Measurements from ENCODE around the gene CADM1. TPM values are rescaled to one million over a fixed set of nuclear protein-coding genes. Genes with fewer than 3 reads are reported as not detected.

Gene CADM1
- total RNA-seq, 4 donors from 2014 or later: 1.2 to 2.5 (median 2.2) TPM

- H3K4me1 ChIP-seq: peaks cover 4 to 14% of the 10 kb centered on the region in 2 donors
- H3K4me3 ChIP-seq: no peak overlapping the region
- no peak for ATAC-seq
- no peaks in the 10 kb centered on the region for H3K9me3 ChIP-seq
- in situ Hi-C loops (cut with MboI; ENCODE audit: low sequenced_read_pairs in 4 of 4) (no loop called here), intact Hi-C loops (cut with DNase I; ENCODE audit: low total_unique reads) (no loop called here)
- H3K27ac ChIP-seq: no peak overlapping the region
- no peaks in the 10 kb centered on the region for H3K36me3 ChIP-seq
- no peak for TF ChIP-seq POLR2A (IDR thresholded peaks at IDR 0.05)
- TF ChIP-seq, protein P1, sequence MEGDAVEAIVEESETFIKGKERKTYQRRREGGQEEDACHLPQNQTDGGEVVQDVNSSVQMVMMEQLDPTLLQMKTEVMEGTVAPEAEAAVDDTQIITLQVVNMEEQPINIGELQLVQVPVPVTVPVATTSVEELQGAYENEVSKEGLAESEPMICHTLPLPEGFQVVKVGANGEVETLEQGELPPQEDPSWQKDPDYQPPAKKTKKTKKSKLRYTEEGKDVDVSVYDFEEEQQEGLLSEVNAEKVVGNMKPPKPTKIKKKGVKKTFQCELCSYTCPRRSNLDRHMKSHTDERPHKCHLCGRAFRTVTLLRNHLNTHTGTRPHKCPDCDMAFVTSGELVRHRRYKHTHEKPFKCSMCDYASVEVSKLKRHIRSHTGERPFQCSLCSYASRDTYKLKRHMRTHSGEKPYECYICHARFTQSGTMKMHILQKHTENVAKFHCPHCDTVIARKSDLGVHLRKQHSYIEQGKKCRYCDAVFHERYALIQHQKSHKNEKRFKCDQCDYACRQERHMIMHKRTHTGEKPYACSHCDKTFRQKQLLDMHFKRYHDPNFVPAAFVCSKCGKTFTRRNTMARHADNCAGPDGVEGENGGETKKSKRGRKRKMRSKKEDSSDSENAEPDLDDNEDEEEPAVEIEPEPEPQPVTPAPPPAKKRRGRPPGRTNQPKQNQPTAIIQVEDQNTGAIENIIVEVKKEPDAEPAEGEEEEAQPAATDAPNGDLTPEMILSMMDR (IDR thresholded peaks at IDR 0.05 in 4 of 5, conservative IDR thresholded peaks at IDR 0.05 in 1 of 5): no peak
- DNase-seq: no peak
- H3K27me3 ChIP-seq: no peaks in the 10 kb centered on the region
Measured at GRCh38 chr11:115453693-115454490, 50.3 kb downstream of the CADM1 start.

DNA sequence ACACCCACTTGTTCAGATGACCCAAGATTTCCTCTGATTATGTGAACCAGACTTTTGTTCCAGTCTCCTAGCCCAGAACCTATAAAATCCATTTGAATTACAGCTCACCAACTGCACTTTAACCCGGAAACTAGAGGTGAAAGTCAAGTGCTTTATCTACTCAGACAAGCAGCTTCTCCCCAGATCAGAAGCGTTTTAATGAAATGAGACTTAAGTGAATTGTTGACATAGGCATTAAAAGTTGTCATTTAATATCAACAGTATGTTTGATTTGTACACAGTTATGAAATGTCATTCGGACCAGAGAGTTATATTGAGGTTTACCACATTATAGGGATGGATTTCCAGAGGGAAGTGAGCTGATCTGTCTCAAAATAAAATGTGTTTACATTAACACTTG lies 52.0 kb downstream of the CADM1 start:
- TF ChIP-seq, protein P1 (IDR thresholded peaks at IDR 0.05 in 4 of 5, conservative IDR thresholded peaks at IDR 0.05 in 1 of 5): no peak
- TF ChIP-seq POLR2A (IDR thresholded peaks at IDR 0.05): no peak
- Histone ChIP-seq H3K9me3 (no peaks in the 10 kb centered on the region), H3K36me3 (no peaks in the 10 kb centered on the region), H3K4me3 (no peak overlapping the region), H3K27me3 (no peaks in the 10 kb centered on the region), H3K27ac (no peak overlapping the region), H3K4me1 (peaks cover 4 to 14% of the 10 kb centered on the region in 2 donors)
- in situ Hi-C loops (cut with MboI; ENCODE audit: low sequenced_read_pairs in 4 of 4): no loop called here
- intact Hi-C loops (cut with DNase I; ENCODE audit: low total_unique reads): no loop called here
- ATAC-seq (no peak), DNase-seq (no peak)

DNA sequence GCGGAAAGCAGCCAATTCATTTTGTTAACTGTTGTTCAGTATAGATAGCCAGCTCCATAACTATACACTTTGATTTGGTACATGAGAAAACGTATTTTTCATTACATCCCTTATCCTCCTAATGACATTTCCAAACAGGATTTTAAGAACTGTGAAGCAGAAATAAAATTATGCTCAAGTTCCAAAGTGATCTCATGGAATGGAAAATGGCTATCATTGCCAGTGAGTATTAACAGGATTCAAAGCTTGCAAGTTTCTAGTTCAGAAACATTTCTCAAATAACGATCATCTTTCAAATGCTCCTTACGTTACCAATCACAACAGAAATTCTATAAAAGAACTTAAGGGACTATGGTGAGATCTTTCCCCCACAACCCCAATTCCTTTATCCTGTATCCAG lies 53.7 kb downstream of the CADM1 start:
- Histone ChIP-seq H3K9me3 (no peaks in the 10 kb centered on the region), H3K4me1 (peaks cover 4 to 14% of the 10 kb centered on the region in 2 donors), H3K36me3 (no peaks in the 10 kb centered on the region), H3K27me3 (no peaks in the 10 kb centered on the region), H3K27ac (no peak overlapping the region), H3K4me3 (no peak overlapping the region)
- ATAC-seq (no peak), DNase-seq (no peak)
- in situ Hi-C loops (cut with MboI; ENCODE audit: low sequenced_read_pairs in 4 of 4) (no loop called here), intact Hi-C loops (cut with DNase I; ENCODE audit: low total_unique reads) (no loop called here)
- TF ChIP-seq, protein P1 (IDR thresholded peaks at IDR 0.05 in 4 of 5, conservative IDR thresholded peaks at IDR 0.05 in 1 of 5): no peak
- no peak for TF ChIP-seq POLR2A (IDR thresholded peaks at IDR 0.05)

GRCh38 chr11:115447273-115447864 lies 56.8 kb downstream of the CADM1 start:
- Histone ChIP-seq H3K4me3 (no peak overlapping the region), H3K27me3 (no peaks in the 10 kb centered on the region), H3K4me1 (peaks cover 8 to 14% of the 10 kb centered on the region in 2 donors), H3K9me3 (no peaks in the 10 kb centered on the region), H3K27ac (no peak overlapping the region), H3K36me3 (no peaks in the 10 kb centered on the region)
- intact Hi-C loops (cut with DNase I; ENCODE audit: low total_unique reads) (no loop called here), in situ Hi-C loops (cut with MboI; ENCODE audit: low sequenced_read_pairs in 4 of 4) (no loop called here)
- TF ChIP-seq POLR2A (IDR thresholded peaks at IDR 0.05): no peak
- TF ChIP-seq, protein P1 (IDR thresholded peaks at IDR 0.05 in 4 of 5, conservative IDR thresholded peaks at IDR 0.05 in 1 of 5): no peak
- ATAC-seq (no peak), DNase-seq (no peak)

Measured in gastrocnemius medialis (tissue), 4 donors.